ENCODE results near the gene SRPX.
A peak's percentile ranks its signal among the peaks of the same experiment; 100 is the strongest.

SRPX gene

GRCh38 chrX:38220415-38221390 lies at the start of gene SRPX:
TSS of gene SRPX (minus strand) at chrX:38220871. CDS start at chrX:38220792, 79 bp downstream.
- DNase-seq, result peak in 1 of 2 donors; percentile 1

- peak; percentile 23 to 59 for DNase-seq
These were observed 47.3 kb upstream of the SRPX start for GRCh38 chrX:38268011-38268410.

DNA sequence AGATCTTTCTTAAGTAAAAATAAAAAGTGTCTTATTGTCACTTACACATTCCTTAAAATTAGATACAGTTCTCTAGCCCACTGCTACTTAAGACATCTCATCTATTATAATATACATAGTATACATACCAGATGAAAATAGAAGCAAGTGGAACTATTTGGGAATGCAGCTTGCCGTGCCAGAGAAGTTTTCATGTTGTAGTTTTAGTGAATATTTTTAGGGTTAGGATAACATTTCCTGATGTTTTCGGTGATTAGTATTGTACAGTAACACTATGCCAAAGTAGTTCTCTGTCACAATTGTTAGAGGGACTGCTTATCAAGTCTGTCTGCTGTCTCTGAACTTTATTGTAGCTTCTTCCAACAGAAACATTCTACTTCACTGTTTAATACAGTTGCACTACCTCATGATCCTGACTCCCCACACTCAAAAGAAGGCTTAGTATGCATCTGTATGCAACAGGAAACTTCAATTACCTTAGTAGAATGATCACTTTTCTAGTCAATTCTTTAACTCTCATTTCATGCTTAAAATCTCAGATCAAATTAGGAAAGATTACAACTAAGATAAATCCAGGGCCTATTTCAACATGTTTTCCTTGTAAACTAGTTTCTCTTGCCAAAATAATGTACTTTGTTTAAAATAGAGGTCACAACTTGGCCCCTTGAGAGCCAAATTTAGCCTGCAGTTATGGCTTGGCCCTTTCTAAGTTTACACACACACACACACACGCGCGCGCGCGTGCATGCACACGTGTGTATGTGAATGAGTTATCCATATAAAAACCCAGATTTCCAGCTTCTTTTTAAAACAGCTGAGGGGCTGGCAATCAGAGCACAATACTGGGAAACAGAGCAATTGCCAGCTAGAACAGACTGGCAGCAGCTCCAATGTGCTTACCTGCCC lies 42.3 kb upstream of the SRPX start:
- DNase-seq, result no peak

- peak; percentile 11 to 20 for DNase-seq
These were observed 39.6 kb upstream of the SRPX start for GRCh38 chrX:38260231-38260630.

DNA sequence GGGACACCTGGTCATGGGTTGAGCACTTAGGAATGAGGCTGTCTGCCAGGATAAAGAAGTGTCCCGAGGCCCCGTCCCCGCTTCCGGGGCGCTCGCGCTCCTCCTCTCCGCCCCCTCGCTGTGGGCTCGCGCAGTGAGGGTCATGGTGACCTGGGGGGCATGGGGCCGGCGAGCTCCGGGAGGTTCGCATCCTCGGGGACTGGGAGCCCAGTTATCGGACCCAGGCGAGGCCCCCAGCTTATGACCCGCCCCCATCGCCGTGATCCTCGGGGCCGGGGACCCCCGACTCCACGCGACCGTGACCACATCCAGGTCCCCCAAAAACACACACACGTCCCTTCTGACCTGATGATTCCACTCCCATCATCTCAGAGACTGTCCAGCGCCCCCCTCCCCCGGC lies 35.3 kb upstream of the SRPX start:
- DNase-seq, result no peak

GRCh38 chrX:38249965-38250364 lies 29.3 kb upstream of the SRPX start:
- no peak for DNase-seq

DNA sequence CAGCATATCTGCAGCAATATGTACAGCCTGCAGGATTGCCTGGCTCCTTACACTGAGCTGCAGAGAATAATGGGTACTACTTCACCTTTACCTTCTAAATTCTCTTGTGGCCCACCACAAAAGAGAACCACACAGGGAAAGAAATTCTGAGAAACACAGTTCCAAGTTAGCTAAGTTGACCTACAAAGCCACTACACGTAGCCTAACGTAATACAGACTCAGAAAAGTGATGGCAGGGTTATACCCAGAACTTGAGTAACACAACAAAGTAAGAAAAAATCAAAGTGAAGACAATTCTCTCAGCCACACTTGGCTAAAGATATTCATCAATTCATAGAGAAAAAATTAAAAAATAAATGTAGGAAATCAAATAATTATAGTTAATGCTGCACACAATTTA lies 26.4 kb upstream of the SRPX start:
- no peak for DNase-seq

DNA sequence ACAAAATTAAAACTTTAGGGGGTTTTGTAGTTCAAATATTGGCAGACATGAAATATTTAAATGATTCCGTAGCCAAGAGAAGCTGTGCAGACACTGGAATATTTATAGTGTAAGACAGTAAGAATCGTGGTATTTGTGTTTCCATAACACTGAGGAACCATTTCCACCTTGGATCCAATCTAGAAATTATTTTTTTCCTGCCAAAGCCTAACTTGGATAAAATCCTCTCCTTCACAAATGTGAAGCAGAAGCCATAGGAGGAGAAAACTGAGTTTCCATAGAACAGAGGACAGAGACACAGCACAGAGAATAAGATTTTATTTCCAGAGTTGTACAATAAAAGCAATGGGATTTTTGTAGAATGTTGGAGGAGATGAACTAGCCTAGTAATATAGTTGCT lies 19.9 kb upstream of the SRPX start:
- no peak for DNase-seq

DNA sequence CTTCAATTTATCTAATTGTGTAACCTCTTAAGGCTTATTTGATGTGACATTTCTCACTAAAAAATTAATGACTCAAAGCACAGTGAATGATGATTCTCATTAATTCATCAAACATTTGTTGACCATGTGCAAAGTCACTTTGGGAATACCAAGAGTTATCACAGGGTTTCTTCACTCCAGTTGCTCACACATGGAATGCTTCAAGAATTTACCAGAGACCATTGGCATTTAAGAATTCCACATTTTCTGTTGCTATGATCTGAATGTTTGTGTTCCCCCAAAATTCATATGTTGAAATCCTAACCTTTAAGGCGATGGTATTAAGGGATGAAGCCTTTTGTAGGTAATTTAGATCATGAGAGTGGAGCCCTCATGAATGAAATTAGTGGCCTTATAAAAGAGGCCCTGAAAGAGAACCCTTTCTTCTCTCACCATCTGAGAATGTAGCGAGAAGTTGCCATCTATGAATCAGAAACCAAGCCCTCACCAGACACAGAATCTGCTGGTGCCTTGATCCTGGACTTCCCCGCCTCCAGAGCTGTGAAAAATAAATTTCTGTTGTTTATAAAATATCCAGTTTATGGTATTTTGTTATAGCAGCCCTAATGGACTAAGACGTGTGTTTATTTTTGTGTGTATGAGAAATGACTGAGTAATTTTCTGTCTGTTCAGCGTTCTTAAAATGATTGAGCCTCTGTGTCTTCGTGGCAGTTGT lies 16.4 kb upstream of the SRPX start:
- DNase-seq, result no peak

GRCh38 chrX:38233891-38234667 lies 13.4 kb upstream of the SRPX start:
- DNase-seq, result no peak

GRCh38 chrX:38232079-38232686 lies 11.5 kb upstream of the SRPX start:
- no peak for DNase-seq

DNA sequence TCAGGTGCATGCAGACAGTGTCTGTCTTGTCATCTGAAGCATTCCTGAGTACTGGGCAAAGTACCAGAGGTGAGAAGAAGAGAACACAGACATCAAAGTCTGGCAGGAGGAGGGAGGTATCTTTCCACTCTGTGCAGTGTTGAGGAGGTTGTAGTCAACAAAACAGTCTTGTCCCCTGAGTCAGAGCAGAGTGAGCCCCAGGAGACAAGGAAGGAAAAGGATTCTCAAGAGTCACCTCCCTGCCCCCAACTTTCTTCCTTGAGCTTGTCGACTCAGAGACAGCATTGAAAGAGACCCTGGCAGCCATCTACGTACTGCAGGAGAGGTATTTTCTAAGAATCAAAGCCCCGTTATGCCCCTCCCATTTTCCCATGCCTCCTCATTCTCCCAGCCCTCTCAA lies 4.4 kb upstream of the SRPX start:
- no peak for DNase-seq

GRCh38 chrX:38224160-38224559 lies 3.5 kb upstream of the SRPX start:
- no peak for DNase-seq

GRCh38 chrX:38221391-38221929 lies 789 bp upstream of the SRPX start:
- DNase-seq, result no peak

DNA sequence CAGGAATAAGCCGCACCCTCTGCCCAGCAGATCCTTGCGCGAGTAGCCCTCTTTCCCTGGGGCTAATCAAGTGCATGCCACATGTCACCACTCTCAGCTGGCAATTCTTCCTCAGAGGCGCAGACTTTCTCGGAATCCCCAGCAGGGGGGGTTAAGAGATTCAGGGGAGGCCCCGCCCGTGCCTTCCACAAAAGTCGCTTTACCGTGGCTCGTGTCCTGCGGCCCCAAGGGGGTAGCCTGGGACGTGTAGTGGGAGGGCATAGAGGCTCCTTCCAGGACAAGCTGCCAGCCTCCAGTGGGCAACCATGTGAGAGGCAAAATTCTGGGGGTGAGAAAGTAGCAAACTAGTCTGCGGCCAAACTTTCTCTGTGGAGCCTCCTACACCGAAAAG lies 652 bp downstream of the SRPX start:
- DNase-seq, result peak; percentile 22 to 59

DNA sequence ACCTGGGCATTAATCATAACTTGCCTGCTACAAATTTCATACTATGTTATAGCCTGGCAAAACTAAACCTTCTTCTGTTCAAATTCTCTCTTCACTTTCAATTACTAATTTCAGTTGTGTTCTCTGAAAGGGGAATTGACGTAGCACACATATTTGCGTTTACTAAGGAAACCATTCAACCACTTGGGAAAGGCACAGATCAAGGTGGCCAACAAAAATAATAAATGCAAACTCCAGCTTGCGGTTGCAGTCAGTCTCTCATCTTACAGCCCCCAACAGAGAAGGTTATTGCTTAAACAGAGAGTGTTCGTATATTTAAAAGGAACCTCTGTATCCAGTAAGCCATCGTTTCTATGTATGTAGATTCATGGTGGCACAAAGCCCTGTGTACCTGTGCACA lies 4.0 kb downstream of the SRPX start:
- DNase-seq, result no peak

GRCh38 chrX:38214551-38215531 lies 5.8 kb downstream of the SRPX start:
- no peak for DNase-seq

GRCh38 chrX:38214044-38214443 lies 6.6 kb downstream of the SRPX start:
- DNase-seq, result no peak

DNA sequence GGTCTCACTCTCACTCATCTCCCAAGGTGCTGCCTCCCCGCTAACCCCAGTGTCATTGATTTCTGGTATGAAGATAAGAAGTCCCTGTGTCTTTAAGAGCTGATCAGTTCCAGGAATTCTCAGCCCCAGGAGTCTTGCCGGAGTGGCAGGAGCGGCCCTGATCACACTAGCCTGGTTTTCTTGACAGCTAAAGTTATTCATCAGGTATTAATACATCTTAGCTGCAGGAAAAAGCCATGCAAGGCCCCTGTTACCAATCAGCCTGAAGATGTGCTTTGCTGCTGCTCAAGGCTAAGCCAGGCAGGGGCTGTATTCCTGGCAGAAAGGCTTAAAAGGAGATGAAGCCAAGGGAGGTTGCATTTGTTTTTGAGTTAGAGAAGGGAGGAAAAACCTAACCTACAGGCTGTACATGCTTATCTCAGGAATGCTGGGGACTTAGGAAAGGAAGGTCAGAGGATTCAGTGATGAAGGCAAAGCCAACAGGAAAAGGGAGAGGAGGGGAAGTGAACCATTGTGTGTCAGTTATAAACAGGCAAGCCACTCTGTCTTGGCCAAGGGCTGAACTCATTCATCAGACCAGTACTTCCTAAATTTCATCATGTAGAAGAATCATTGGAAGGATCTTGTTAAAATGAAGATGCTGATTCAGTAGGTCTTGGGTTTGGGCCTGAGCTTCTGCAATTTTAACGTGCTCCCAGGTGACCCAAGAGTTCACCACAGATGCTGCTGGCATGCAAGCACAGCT lies 8.6 kb downstream of the SRPX start:
- no peak for DNase-seq

All from inflammatory macrophage treated with lipopolysaccharide for 1 hour (primary cell).